Gastroesophageal sphincter (tissue), 4 donors: ENCODE data around the gene RGS14. TPM values are rescaled to one million over a fixed set of nuclear protein-coding genes. Genes with fewer than 3 reads are reported as not detected.

Experiments used
- ATAC-seq: fragments of 150-250 bp; one replicate; pipeline ENCODE4 v1.9.1; 2016; ENCODE audit warnings: mild to moderate bottlenecking, moderate library complexity
- H3K27ac ChIP-seq, 4 donors: fragments of 200-600 bp; sonication (generic) in 3 of 4; 1 replicate in 3 of 4; 2 replicates in 1 of 4; pipeline ENCODE4 v1.5.1; 2016 to 2019
- H3K27me3 ChIP-seq: fragments of 200-600 bp; sonication (generic); one replicate; pipeline ENCODE4 v1.5.1; 2019
- H3K36me3 ChIP-seq, 2 donors: fragments of 200-600 bp; sonication (generic); one replicate each; pipeline ENCODE4 v1.5.1; 2019; ENCODE audit warnings: control low read depth in 1 of 2
- H3K4me1 ChIP-seq, 3 donors: fragments of 200-600 bp; sonication (generic); 1 replicate in 2 of 3; 2 replicates in 1 of 3; pipeline ENCODE4 v1.5.1; 2016 to 2019; ENCODE audit warnings: control low read depth in 2 of 3
- H3K4me3 ChIP-seq, 2 donors: fragments of 200-600 bp; sonication (generic); one replicate each; pipeline ENCODE4 v1.5.1; 2019; ENCODE audit warnings: mild to moderate bottlenecking in 1 of 2, moderate library complexity in 1 of 2
- H3K9me3 ChIP-seq, 3 donors: fragments of 200-600 bp; sonication (generic); one replicate each; pipeline ENCODE4 v1.5.1; 2017 to 2019; ENCODE audit warnings: control low read depth in 2 of 3
- CTCF ChIP-seq, 4 experiments: fragments of 200-600 bp in 2 of 4; fragments of 450-650 bp in 2 of 4; sonication (generic) in 1 of 4; IDR thresholded peaks; one replicate each; pipeline ENCODE4 v1.5.1; 2017 to 2019; ENCODE audit warnings: antibody characterized with exemption in 4 of 4, mild to moderate bottlenecking in 2 of 4, moderate library complexity in 2 of 4
- EP300 ChIP-seq: sonication (generic); formaldehyde crosslinking; IDR thresholded peaks from one replicate; pipeline ENCODE4 v1.6.1; 2017; ENCODE audit warnings: antibody characterized with exemption, mild to moderate bottlenecking
- POLR2A ChIP-seq, 2 donors: fragments of 450-650 bp; IDR thresholded peaks; one replicate each; pipeline ENCODE4 v1.6.1; 2017; ENCODE audit warnings: antibody characterized with exemption in 2 of 2, mild to moderate bottlenecking in 2 of 2, moderate library complexity in 1 of 2
- POLR2AphosphoS5 ChIP-seq: sonication (generic); formaldehyde crosslinking; IDR thresholded peaks from one replicate; pipeline ENCODE4 v1.6.1; 2017; ENCODE audit warnings: antibody characterized with exemption
- WGBS, 2 donors: methylation state at CpG; one replicate each; pipeline ENCODE4 v1.1.5; 2018; ENCODE audit warnings: low coverage in 1 of 2; 5-methylcytosine and 5-hydroxymethylcytosine counted together
- total RNA-seq, 4 donors: library from RNA; depleted of rRNA; stranded (reverse); fragments of >200 nt; gene quantifications; one replicate each; pipeline ENCODE4 v1.1.0, GENCODE V29; 2016

RGS14 gene
- total RNA-seq, 4 donors from 2014 or later = 7.6 to 20.1 (median 13.7) TPM

GRCh38 chr5:177313561-177314259, 44.0 kb upstream of the RGS14 start:
- no peaks in the 10 kb centered on the region for H3K27me3 ChIP-seq
- WGBS, 2 donors = 86 to 100% methylated on average over 2 to 5 of the region's 15 CpGs
- TF ChIP-seq CTCF (IDR thresholded peaks at IDR 0.05) (no peak), POLR2A (IDR thresholded peaks at IDR 0.05) (no peak), POLR2AphosphoS5 (no peak), EP300 (no peak)
- H3K36me3 ChIP-seq = peaks cover 0 to 7% of the 10 kb centered on the region in 2 donors
- peaks cover 0 to 28% (median 18%) of the 10 kb centered on the region in 3 donors for H3K4me1 ChIP-seq
- H3K9me3 ChIP-seq = no peaks in the 10 kb centered on the region
- H3K4me3 ChIP-seq = no peak overlapping the region
- H3K27ac ChIP-seq = no peak overlapping the region
- ATAC-seq = no peak

- no peaks in the 10 kb centered on the region for H3K9me3 ChIP-seq
- peaks cover 0 to 28% (median 18%) of the 10 kb centered on the region in 3 donors for H3K4me1 ChIP-seq
- ATAC-seq = no peak
- peaks cover 0 to 7% of the 10 kb centered on the region in 2 donors for H3K36me3 ChIP-seq
- WGBS, 2 donors = 89 to 100% methylated on average over 3 of the region's 18 CpGs
- no peak for TF ChIP-seq POLR2A (IDR thresholded peaks at IDR 0.05)
- TF ChIP-seq CTCF (IDR thresholded peaks at IDR 0.05) = no peak
- TF ChIP-seq POLR2AphosphoS5 = no peak
- no peak for TF ChIP-seq EP300
- H3K27ac ChIP-seq = no peak overlapping the region
- no peak overlapping the region for H3K4me3 ChIP-seq
- no peaks in the 10 kb centered on the region for H3K27me3 ChIP-seq
Measured at GRCh38 chr5:177314376-177315342, 43.1 kb upstream of the RGS14 start.

GRCh38 chr5:177315411-177315810, 42.3 kb upstream of the RGS14 start:
- Histone ChIP-seq H3K9me3 (no peaks in the 10 kb centered on the region), H3K27ac (no peak overlapping the region), H3K4me3 (no peak overlapping the region), H3K27me3 (no peaks in the 10 kb centered on the region), H3K4me1 (peaks cover 0 to 27% (median 18%) of the 10 kb centered on the region in 3 donors), H3K36me3 (peaks cover 0 to 11% of the 10 kb centered on the region in 2 donors)
- no peak for ATAC-seq
- TF ChIP-seq POLR2A (IDR thresholded peaks at IDR 0.05) (no peak), POLR2AphosphoS5 (no peak), CTCF (IDR thresholded peaks at IDR 0.05) (no peak), EP300 (no peak)
- no CpG with 5 or more reads among the region's 7 CpGs for WGBS, 2 donors

GRCh38 chr5:177316005-177316404, 41.7 kb upstream of the RGS14 start:
- Histone ChIP-seq H3K36me3 (peaks cover 0 to 15% of the 10 kb centered on the region in 2 donors), H3K27ac (no peak overlapping the region), H3K9me3 (no peaks in the 10 kb centered on the region), H3K4me1 (peaks cover 0 to 21% (median 17%) of the 10 kb centered on the region in 3 donors), H3K27me3 (no peaks in the 10 kb centered on the region), H3K4me3 (no peak overlapping the region)
- 79 to 100% methylated on average over 3 of the region's 3 CpGs for WGBS, 2 donors
- ATAC-seq = no peak
- no peak for TF ChIP-seq POLR2AphosphoS5
- no peak for TF ChIP-seq EP300
- TF ChIP-seq POLR2A (IDR thresholded peaks at IDR 0.05) = no peak
- no peak for TF ChIP-seq CTCF (IDR thresholded peaks at IDR 0.05)
